Left ventricle myocardium inferior (tissue), 1 donor: Measurements from ENCODE around the gene POLA1. TPM values are rescaled to one million over a fixed set of nuclear protein-coding genes. Genes with fewer than 3 reads are reported as not detected.

Experiments used
- DNase-seq: peaks from one replicate; pipeline ENCODE4 v3.0.0-alpha.2; 2020
- H3K27ac ChIP-seq: fragments of 200-600 bp; replicated peaks from 2 replicates; pipeline ENCODE4 v1.8.0; 2021
- H3K27me3 ChIP-seq: fragments of 200-600 bp; 2 replicates; pipeline ENCODE4 v1.8.0; 2021; ENCODE audit warnings: low read depth
- H3K36me3 ChIP-seq: fragments of 200-600 bp; 2 replicates; pipeline ENCODE4 v1.8.0; 2021
- H3K4me1 ChIP-seq: fragments of 200-600 bp; 2 replicates; pipeline ENCODE4 v1.8.0; 2021
- H3K4me3 ChIP-seq: fragments of 200-600 bp; 2 replicates; pipeline ENCODE4 v1.8.0; 2021; ENCODE audit warnings: mild to moderate bottlenecking, moderate library complexity
- H3K9me3 ChIP-seq: fragments of 200-600 bp; replicated peaks from 2 replicates; pipeline ENCODE4 v1.8.0; 2021
- intact Hi-C: fragments of 100-400 bp; cut with micrococcal nuclease; formaldehyde crosslinking; loops from one replicate; pipeline ENCODE4 v1.11.0; 2022
- total RNA-seq: library from RNA; stranded (reverse); fragmentation: NEBNext Ultra II Directional; extraction: Animal tissue kit (Norgen Biotek cat#: 25700); gene quantifications from one replicate; pipeline ENCODE4 v1.2.1, GENCODE V29; 2021
- TF ChIP-seq, protein P1 (sequence below): fragments of 200-600 bp; IDR thresholded peaks from 2 replicates; pipeline ENCODE4 v1.8.0; 2021; ENCODE audit warnings: antibody characterized with exemption, mild to moderate bottlenecking, borderline replicate concordance
- donor health status: DM: no; HTN: yes; CAD: no; lungs with severe emphysema.

The POLA1 gene
- total RNA-seq, 1 donor from 2014 or later: 7.3 TPM

DNA sequence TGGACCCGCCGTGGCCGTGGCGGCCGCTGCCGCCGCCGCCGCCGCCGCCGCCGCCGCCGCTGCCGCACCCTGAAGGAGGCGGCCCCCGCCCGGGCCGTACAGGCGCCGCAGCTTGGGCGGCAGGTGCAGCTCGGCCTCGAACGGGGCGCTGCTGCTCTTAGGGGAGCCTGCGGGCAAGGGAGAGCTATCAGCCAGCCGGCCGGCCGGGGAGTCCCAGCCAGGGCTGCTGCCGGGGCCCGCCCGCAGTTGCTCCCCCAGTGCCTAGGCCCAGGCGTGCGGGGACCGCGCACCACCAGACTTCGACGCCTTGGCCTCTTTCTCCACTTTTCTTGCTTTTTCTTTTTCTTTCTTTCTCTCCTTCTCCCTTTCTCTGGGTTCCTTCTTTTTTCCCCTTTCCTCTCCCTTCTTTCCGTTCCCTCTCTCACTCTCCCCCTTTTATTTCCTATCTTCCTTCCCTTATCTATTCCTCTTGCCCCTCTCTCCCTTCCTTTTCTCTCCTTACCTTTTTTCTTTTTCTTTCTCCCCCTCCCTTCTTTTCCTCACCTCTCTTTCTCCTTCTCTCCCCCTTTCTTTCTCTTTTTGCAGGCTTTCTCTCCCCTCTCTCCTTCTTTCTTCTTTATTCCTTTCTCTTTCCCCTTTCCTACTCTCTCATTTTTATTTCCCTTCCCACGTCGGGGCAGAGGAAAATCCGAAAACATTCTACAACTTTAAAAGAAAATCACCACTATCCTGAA lies 320.1 kb downstream of the POLA1 start:
- Histone ChIP-seq H3K27ac (no peak overlapping the region), H3K4me3 (no peak overlapping the region), H3K27me3 (peaks cover 97% of the 10 kb centered on the region), H3K4me1 (peaks cover 20% of the 10 kb centered on the region), H3K9me3 (no peaks in the 10 kb centered on the region), H3K36me3 (no peaks in the 10 kb centered on the region)
- TF ChIP-seq, protein P1, sequence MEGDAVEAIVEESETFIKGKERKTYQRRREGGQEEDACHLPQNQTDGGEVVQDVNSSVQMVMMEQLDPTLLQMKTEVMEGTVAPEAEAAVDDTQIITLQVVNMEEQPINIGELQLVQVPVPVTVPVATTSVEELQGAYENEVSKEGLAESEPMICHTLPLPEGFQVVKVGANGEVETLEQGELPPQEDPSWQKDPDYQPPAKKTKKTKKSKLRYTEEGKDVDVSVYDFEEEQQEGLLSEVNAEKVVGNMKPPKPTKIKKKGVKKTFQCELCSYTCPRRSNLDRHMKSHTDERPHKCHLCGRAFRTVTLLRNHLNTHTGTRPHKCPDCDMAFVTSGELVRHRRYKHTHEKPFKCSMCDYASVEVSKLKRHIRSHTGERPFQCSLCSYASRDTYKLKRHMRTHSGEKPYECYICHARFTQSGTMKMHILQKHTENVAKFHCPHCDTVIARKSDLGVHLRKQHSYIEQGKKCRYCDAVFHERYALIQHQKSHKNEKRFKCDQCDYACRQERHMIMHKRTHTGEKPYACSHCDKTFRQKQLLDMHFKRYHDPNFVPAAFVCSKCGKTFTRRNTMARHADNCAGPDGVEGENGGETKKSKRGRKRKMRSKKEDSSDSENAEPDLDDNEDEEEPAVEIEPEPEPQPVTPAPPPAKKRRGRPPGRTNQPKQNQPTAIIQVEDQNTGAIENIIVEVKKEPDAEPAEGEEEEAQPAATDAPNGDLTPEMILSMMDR: no peak
- intact Hi-C loops: no loop called here
- DNase-seq: no peak

DNA sequence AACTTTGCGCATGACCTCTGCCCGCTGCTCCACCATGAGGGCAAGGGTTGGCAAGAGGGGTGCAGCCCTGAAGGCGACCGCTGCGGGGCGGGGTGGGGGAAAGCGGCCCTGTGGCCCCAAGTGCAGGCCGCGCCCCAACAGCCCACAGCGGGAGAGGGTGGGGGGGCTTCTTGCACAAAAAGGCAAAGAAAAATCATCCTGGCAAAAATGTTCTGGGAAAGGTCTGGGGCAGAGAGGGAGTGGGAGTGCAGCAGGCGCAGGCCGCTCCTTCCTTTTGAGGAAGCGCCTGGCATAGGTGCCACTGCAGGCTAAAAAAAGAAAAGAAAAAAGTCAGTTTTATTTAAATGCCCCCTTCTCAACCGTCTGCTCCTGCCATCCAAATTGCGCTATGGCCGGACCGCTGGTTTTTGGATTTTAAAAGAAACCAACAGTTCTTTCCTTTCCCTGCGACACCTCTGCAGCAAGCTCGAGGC lies 320.7 kb downstream of the POLA1 start:
- DNase-seq: no peak
- no peaks in the 10 kb centered on the region for H3K9me3 ChIP-seq
- H3K4me3 ChIP-seq: no peak overlapping the region
- no peak overlapping the region for H3K27ac ChIP-seq
- intact Hi-C loops: no loop called here
- H3K27me3 ChIP-seq: peaks cover 97% of the 10 kb centered on the region
- H3K4me1 ChIP-seq: peaks cover 20% of the 10 kb centered on the region
- H3K36me3 ChIP-seq: no peaks in the 10 kb centered on the region
- TF ChIP-seq, protein P1: no peak

DNA sequence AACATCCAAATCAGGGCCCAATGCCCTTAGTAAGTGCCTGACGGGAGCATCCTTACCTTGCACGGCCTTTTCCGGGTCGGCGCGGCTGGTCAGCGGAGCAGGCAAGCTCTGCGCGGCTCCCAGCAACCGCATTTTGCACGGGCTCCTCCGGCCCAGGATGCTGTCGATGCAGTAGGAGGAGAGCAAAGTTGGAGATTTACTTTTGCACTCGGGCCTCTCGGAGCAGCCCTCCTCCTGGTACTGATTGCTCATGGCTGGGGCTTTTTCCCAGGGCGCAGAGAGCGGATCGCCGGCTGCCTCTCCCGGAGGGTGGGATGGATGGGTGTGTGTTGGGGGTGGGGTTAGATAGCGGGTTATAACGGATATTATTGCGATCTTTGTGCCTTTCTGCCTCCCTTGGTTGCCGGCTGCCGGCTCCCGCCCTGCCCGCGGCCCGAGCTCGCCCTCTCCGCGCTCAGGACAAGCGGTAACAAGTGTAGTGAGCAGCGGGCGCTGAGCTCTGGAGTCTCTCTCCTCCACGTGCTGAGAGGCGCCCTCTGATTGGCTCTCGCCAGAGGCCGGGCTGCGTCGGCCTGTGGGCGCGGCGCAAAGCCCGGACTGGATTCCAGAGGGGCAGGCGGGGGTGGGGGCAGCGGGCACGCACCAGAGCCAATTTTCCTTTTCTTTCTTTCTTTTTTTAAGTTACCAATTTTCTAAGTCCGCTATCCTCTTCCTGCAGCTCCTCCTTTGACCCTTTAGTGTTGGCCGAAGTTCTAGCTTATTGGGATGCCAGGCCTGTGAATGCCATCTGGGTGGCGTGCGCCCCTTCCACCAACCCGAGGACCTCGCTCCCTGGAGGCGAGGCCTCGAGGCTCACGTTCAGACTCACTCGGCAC lies 322.0 kb downstream of the POLA1 start, which contains the start of gene ARX:
TSS of gene ARX (minus strand) at position 480 of the 875 bp plus-strand sequence. CDS start at position 252, 228 bp downstream.
- intact Hi-C loops: no loop called here
- Histone ChIP-seq H3K4me3 (peak within 1 kb of the TSS; percentile 41), H3K9me3 (no peaks in the 10 kb centered on the region), H3K36me3 (no peaks in the 10 kb centered on the region), H3K27me3 (peaks cover 97% of the 10 kb centered on the region), H3K27ac (no peak within 1 kb of the TSS), H3K4me1 (peaks cover 22% of the 10 kb centered on the region)
- TF ChIP-seq, protein P1: no peak
- DNase-seq: peak; percentile 25

DNA sequence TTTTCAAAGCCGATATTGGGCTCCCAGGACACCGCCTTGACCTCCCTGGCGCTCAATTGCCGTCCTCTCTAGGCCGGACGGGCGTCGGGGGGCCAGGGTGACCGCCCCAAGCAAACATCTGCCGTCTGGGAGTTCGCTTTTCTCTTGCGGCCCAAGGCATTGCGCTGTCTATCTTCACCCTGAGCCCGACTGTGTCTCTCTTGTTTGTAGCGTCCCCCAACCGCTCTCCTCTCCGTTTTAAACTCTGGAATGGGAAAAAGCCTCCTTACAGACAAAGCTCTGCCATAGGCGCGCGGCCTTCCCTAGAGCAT lies 322.6 kb downstream of the POLA1 start:
- no peaks in the 10 kb centered on the region for H3K9me3 ChIP-seq
- peaks cover 97% of the 10 kb centered on the region for H3K27me3 ChIP-seq
- intact Hi-C loops: no loop called here
- no peaks in the 10 kb centered on the region for H3K36me3 ChIP-seq
- H3K27ac ChIP-seq: no peak overlapping the region
- no peak for DNase-seq
- TF ChIP-seq, protein P1: no peak
- H3K4me1 ChIP-seq: peaks cover 27% of the 10 kb centered on the region
- H3K4me3 ChIP-seq: peak overlapping the region; percentile 41

- intact Hi-C loops: no loop called here
- DNase-seq: no peak
Observed at GRCh38 chrX:25016938-25017598, 323.4 kb downstream of the POLA1 start.

More at GRCh38 chrX:25016938-25017598, 323.4 kb downstream of the POLA1 start:
- H3K27ac ChIP-seq: no peak overlapping the region
- H3K4me1 ChIP-seq: peaks cover 25% of the 10 kb centered on the region
- TF ChIP-seq, protein P1: no peak
- no peaks in the 10 kb centered on the region for H3K9me3 ChIP-seq
- H3K36me3 ChIP-seq: no peaks in the 10 kb centered on the region
- H3K27me3 ChIP-seq: peaks cover 97% of the 10 kb centered on the region
- H3K4me3 ChIP-seq: no peak overlapping the region
